LNCaP clone FGC (cell line): ENCODE measurements around the gene RPS6KA3.

ENCODE experiments used
- DNase-seq: peaks from one replicate; pipeline ENCODE4 v3.0.0-alpha.2; 2011; ENCODE audit warnings: low read depth
- H3K4me3 ChIP-seq: 2 replicates; pipeline ENCODE4 v1.5.1; 2011; ENCODE audit warnings: mild to moderate bottlenecking, low read depth, low read length, control low read depth
- CTCF ChIP-seq: IDR thresholded peaks from 2 replicates; pipeline ENCODE4 v1.5.1; 2012; ENCODE audit warnings: mild to moderate bottlenecking; ENCODE audit not compliant: control insufficient read depth, insufficient read depth; ENCODE audit errors: extremely low read depth

Gene RPS6KA3

GRCh38 chrX:20159797-20160385, 106.8 kb downstream of the RPS6KA3 start:
- no peak for DNase-seq
- TF ChIP-seq CTCF = no peak
- no peak overlapping the region for H3K4me3 ChIP-seq

GRCh38 chrX:20151689-20152088, 115.0 kb downstream of the RPS6KA3 start:
- no peak for TF ChIP-seq CTCF
- no peak overlapping the region for H3K4me3 ChIP-seq
- DNase-seq = no peak

GRCh38 chrX:20149326-20149725, 117.4 kb downstream of the RPS6KA3 start:
- DNase-seq = no peak
- no peak for TF ChIP-seq CTCF
- H3K4me3 ChIP-seq = no peak overlapping the region

- no peak overlapping the region for H3K4me3 ChIP-seq
- no peak for TF ChIP-seq CTCF
- no peak for DNase-seq
These were observed 119.1 kb downstream of the RPS6KA3 start for GRCh38 chrX:20147561-20147960.

- H3K4me3 ChIP-seq = no peak overlapping the region
- DNase-seq = no peak
- TF ChIP-seq CTCF = no peak
These were observed 122.2 kb downstream of the RPS6KA3 start for GRCh38 chrX:20144491-20144890.

- DNase-seq = no peak
- TF ChIP-seq CTCF = no peak
- H3K4me3 ChIP-seq = no peak overlapping the region
These were observed 123.1 kb downstream of the RPS6KA3 start for GRCh38 chrX:20143561-20143960.

GRCh38 chrX:20143111-20143510, 123.6 kb downstream of the RPS6KA3 start:
- no peak for DNase-seq
- TF ChIP-seq CTCF = no peak
- no peak overlapping the region for H3K4me3 ChIP-seq
